ENCODE measurements around the gene CITED2.
A peak's percentile ranks its signal among the peaks of the same experiment; 100 is the strongest.
"Not testable (repeated sequence)": the region's sequence is repeated elsewhere in the genome, so short reads cannot be mapped to it uniquely, and the experiment has no call there.

The CITED2 gene

GRCh38 chr6:139363797-139364196 is 10.7 kb downstream of the CITED2 start:
- ChIA-PET POLR2A (interaction anchor here (1.1 to 1.8 kb wide), 2 partner anchors 10 to 144 kb away, joined by 6 to 11 read pairs; partner anchors contain the start of gene CITED2), CTCF (interaction anchor here (1.0 to 2.9 kb wide), 9 partner anchors 114 to 598 kb away, joined by 3 to 86 read pairs (median 7); no protein-coding TSS in a partner anchor)
- not testable (repeated sequence) for H3K27ac ChIP-seq (ENCODE audit: extremely low read depth, low read depth, low read length); H3K4me3 ChIP-seq (ENCODE audit: low read depth, low read length); H3K9me3 ChIP-seq (ENCODE audit: control insufficient read depth, insufficient read depth, low read depth, low read length); H3K36me3 ChIP-seq (ENCODE audit: control insufficient read depth in 2 of 2, insufficient read depth in 1 of 2, low read length in 2 of 2)
- peaks cover 11% of the 10 kb centered on the region for H3K4me1 ChIP-seq (ENCODE audit: control insufficient read depth, insufficient read depth, low read length)
- peak; percentile 75 for TF ChIP-seq ZNF146 (tag by site-specific recombination; IDR thresholded peaks at IDR 0.05)

GRCh38 chr6:139363123-139363522 is 11.3 kb downstream of the CITED2 start:
- H3K4me3 ChIP-seq (ENCODE audit: low read depth, low read length); H3K27ac ChIP-seq (ENCODE audit: extremely low read depth, low read depth, low read length); H3K4me1 ChIP-seq (ENCODE audit: control insufficient read depth, insufficient read depth, low read length); POLR2A ChIA-PET; H3K9me3 ChIP-seq (ENCODE audit: control insufficient read depth, insufficient read depth, low read depth, low read length); H3K36me3 ChIP-seq (ENCODE audit: control insufficient read depth in 2 of 2, insufficient read depth in 1 of 2, low read length in 2 of 2): not testable (repeated sequence)
- CTCF ChIA-PET: interaction anchor here (0.6 to 0.8 kb wide), 2 partner anchors 530 to 543 kb away, joined by 3 to 4 read pairs; no protein-coding TSS in a partner anchor

- ChIA-PET CTCF (interaction anchor here (0.5 to 1.4 kb wide), 3 partner anchors 131 to 473 kb away, joined by 3 to 4 read pairs (median 4); no protein-coding TSS in a partner anchor), POLR2A (interaction anchor here (0.5 to 1.3 kb wide), 2 partner anchors 11 to 142 kb away, joined by 3 to 4 read pairs; no protein-coding TSS in a partner anchor)
- Histone ChIP-seq H3K27ac (ENCODE audit: extremely low read depth, low read depth, low read length) (no peak overlapping the region), H3K36me3 (ENCODE audit: control insufficient read depth in 2 of 2, insufficient read depth in 1 of 2, low read length in 2 of 2) (no peaks in the 10 kb centered on the region), H3K4me3 (ENCODE audit: low read depth, low read length) (no peak overlapping the region), H3K9me3 (ENCODE audit: control insufficient read depth, insufficient read depth, low read depth, low read length) (no peaks in the 10 kb centered on the region), H3K4me1 (ENCODE audit: control insufficient read depth, insufficient read depth, low read length) (no peaks in the 10 kb centered on the region)
- TF ChIP-seq ZNF274 (IDR thresholded peaks at IDR 0.05; ENCODE audit: low read length) (no peak), ZNF274 (tag by site-specific recombination; IDR thresholded peaks at IDR 0.05; ENCODE audit: borderline replicate concordance) (no peak), ZFP69B (tag by site-specific recombination; IDR thresholded peaks at IDR 0.05) (no peak), ZNF580 (tag by site-specific recombination; IDR thresholded peaks at IDR 0.05) (no peak), KLF8 (tag by site-specific recombination; IDR thresholded peaks at IDR 0.05) (no peak), ZNF280D (tag by site-specific recombination; IDR thresholded peaks at IDR 0.05) (no peak), KLF10 (tag by site-specific recombination; IDR thresholded peaks at IDR 0.05) (no peak)
These were observed 13.2 kb downstream of the CITED2 start for GRCh38 chr6:139361211-139361610.

- Histone ChIP-seq H3K27ac (ENCODE audit: extremely low read depth, low read depth, low read length) (no peak overlapping the region), H3K9me3 (ENCODE audit: control insufficient read depth, insufficient read depth, low read depth, low read length) (no peaks in the 10 kb centered on the region), H3K4me3 (ENCODE audit: low read depth, low read length) (no peak overlapping the region), H3K4me1 (ENCODE audit: control insufficient read depth, insufficient read depth, low read length) (no peaks in the 10 kb centered on the region), H3K36me3 (ENCODE audit: control insufficient read depth in 2 of 2, insufficient read depth in 1 of 2, low read length in 2 of 2) (no peaks in the 10 kb centered on the region)
- ChIA-PET CTCF (interaction anchor here (0.6 to 1.1 kb wide), 5 partner anchors 13 to 1957 kb away, joined by 3 to 6 read pairs (median 4); no protein-coding TSS in a partner anchor), POLR2A (no interaction called here)
- TF ChIP-seq ZNF704 (tag by site-specific recombination; IDR thresholded peaks at IDR 0.05) (no peak), TCF7L2 (IDR thresholded peaks at IDR 0.05; ENCODE audit: borderline replicate concordance, low read depth, low read length) (no peak), KLF7 (tag by site-specific recombination; IDR thresholded peaks at IDR 0.05; ENCODE audit: borderline replicate concordance) (no peak), MEIS1 (CRISPR knock-in tag; IDR thresholded peaks at IDR 0.05; ENCODE audit: borderline replicate concordance) (no peak), FEZF1 (tag by site-specific recombination; IDR thresholded peaks at IDR 0.05) (no peak), SP2 (tag by site-specific recombination; IDR thresholded peaks at IDR 0.05) (no peak), ZBTB44 (tag by site-specific recombination; IDR thresholded peaks at IDR 0.05) (no peak), ZNF114 (tag by site-specific recombination; IDR thresholded peaks at IDR 0.05) (no peak), ZNF473 (tag by site-specific recombination; IDR thresholded peaks at IDR 0.05) (no peak), ZIC2 (tag by site-specific recombination; IDR thresholded peaks at IDR 0.05) (no peak), ZNF426 (tag by site-specific recombination; IDR thresholded peaks at IDR 0.05) (no peak), ZNF416 (tag by site-specific recombination; IDR thresholded peaks at IDR 0.05) (no peak), KLF9 (tag by site-specific recombination; IDR thresholded peaks at IDR 0.05; ENCODE audit: low read depth) (no peak), ZNF830 (tag by site-specific recombination; IDR thresholded peaks at IDR 0.05; ENCODE audit: low read depth) (no peak), ZNF747 (tag by site-specific recombination; IDR thresholded peaks at IDR 0.05) (no peak)
These were observed 17.5 kb downstream of the CITED2 start for GRCh38 chr6:139356924-139357323.
